ENCODE data around the gene HOXA10.

Gene HOXA10

DNA sequence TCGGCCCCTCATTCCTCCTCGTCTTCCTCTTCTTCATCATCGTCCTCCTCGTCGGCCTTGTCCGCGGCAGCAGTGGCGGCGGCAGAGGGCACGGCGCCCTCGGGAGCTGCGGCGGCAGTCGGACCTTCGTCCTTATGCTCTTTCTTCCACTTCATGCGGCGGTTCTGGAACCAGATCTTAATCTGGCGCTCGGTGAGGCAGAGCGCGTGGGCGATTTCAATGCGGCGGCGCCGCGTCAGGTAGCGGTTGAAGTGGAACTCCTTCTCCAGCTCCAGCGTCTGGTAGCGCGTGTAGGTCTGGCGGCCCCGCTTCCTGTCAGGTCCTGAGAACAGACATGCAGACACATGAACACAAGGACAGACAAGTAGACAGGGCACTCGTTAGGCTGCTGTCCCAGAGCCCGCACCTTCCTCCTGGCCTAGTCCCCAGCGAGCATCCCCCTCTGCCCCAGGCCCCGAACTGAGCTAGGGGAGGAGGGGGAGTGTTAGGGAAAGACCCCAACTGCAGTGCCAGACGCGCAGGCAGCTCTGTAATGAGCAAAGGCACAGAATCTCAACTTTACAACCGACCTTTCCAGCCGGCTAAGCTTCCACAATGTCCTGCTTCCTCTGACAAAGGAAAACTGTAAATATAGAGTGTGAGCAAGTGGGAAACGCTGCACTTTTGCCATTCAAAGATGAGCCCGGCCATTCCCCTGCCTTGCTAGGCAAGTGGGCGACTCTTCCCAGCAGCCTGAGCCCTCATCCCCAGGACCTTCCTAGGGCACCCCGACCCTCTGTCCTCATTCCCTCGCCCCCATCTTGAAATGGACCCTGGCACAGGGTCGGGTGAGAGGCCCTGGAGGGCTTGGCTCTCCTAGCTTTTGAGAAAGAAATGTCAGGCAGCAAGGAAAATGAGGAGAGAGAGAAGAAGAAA is 19.0 kb downstream of the HOXA10 start:
- FAIRE-seq = no peak

GRCh38 chr7:27154369-27154768 is 19.8 kb downstream of the HOXA10 start:
- FAIRE-seq = no peak

DNA sequence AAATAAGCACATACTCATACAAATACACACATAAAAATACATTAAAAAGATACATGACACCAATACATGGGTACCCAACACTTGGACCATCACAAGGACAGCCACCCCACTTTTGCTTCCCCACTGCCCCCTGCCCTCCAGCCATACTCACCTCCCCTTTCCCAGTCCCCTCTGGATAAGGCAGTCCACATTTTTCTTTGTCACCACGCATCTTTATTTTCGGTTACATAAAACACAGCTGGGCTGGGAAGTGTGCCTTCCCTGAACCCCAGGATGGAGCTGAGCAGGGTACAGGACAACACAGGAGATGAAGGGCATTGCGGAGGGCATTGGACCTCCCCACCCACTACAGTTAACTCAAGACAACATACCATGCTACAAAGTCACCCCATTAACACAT is 20.6 kb downstream of the HOXA10 start:
- no peak for FAIRE-seq

GRCh38 chr7:27152816-27153442 is 21.2 kb downstream of the HOXA10 start:
- no peak for FAIRE-seq

GRCh38 chr7:27151931-27152815 is 21.9 kb downstream of the HOXA10 start, which contains the start of gene HOXA3:
Gene HOXA3, minus strand, starts transcription at chr7:27152583. Its CDS starts 41,943 bp downstream, at chr7:27110640.
- FAIRE-seq = no peak

- FAIRE-seq = no peak
These were observed 22.7 kb downstream of the HOXA10 start for GRCh38 chr7:27151341-27151930.

- no peak for FAIRE-seq
These were observed 23.4 kb downstream of the HOXA10 start for GRCh38 chr7:27150568-27151340.

GRCh38 chr7:27149842-27150567 is 24.1 kb downstream of the HOXA10 start:
- no peak for FAIRE-seq

DNA sequence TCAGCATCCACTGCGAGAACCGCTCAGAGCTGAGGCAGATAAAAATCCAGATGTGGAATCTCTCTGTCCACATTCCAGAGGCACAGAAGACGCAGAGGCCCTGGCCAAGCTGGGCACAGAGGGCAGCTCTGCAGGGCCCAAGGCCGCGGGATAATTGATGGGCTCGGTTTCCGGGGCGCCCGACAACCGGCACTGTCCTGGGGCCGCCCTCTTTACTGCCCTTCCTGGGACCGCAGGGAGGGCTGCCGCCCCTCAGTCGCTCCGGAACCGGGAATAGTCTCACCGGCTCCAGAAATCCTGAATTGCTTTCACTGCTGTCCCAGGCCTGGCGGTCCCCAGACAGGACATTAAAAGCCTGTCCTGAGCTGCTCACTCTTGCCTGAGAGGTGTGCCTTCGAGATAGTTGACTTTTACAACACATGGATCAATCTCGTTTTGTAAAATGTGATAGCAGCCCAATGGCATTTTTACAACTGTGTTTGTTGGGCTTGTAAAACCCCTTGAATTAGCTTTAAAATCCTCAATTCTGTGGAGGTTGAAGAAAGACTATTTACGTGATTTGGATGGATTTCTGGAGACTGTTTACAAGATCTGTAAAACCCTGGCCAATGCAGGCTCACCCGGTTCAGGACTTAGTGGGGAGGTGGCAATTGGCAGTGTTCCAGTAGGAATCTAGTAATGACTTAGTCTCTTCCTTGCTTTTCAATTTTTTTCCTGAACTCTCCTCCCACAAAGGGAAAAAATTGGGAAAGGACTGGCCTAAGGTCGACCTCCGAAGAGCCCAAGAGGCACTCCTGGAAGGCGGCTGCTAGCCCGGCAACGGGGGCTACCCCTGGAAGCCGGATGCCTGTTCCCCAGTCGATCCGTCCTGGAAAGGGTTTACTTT is 25.1 kb downstream of the HOXA10 start:
- FAIRE-seq = no peak

- FAIRE-seq = no peak
These were observed 25.9 kb downstream of the HOXA10 start for GRCh38 chr7:27148031-27148755.

DNA sequence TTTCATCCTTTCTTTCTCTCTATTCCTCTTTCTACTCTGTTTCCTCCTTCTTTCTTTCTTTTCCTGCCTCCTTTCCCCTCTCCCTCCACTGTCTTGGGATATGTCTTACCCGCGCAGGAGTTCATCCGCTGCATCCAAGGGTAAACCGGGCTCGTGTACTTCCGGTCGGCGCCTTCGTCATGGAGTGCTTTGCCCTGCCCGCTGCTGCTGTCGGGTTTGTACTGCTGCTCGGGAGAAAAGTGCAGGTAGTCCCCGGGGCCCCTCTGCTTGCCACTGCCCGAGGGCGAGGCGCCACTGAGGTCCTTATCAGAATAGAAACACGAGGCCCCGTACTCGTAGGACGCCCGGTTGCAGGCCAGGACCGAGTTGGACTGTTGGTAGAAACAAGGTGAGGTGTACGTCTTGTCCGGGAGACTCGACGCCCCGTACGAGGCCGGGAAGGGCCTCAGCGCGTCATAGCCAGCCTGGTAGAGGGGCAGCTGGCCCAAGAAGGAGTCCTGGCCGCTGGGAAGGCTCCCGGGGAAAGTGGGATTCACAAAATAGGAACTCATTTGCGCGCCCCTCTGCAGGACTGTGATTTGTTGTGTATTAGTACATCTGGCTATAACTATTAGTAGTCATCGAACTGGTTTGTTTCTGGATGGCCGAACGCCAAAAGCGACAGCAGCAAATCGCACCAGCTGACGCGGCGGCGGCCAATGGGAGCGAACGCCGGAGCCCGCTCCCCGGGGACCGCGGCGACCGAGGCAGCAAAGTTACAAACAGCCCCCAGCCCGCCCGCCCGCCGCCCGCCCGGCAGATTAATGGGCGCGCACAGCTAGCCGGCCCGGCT is 26.7 kb downstream of the HOXA10 start, which contains the start of gene HOXA6:
HOXA6 (minus strand) TSS at position 576 of the 832 bp plus-strand sequence; CDS start at position 551, 25 bp downstream.
- no peak for FAIRE-seq

- no peak for FAIRE-seq
These were observed 27.5 kb downstream of the HOXA10 start for GRCh38 chr7:27146491-27147198.

DNA sequence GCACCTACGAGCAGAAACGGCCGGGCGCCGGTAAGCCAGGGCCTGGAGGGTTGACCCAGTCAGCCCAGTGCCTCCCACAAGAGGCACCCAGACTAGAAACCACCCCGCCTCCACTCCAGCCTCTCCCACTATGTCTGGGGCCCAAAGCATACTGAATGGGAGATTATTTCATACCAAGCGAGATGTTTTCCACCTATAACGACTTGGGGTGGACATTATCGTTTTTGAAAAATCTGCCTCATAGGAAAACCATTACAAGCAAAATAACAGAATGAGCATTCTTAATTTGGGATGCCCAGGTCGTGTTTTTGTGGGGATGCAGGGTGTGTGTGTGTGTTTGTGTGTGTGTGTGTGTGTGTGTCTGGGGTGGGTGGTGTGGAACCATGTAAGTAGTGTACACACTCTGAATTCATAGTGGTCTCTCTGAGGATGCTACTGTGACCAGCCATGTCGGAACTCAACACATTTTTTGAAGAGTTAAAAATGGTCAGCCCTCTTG is 28.2 kb downstream of the HOXA10 start:
- FAIRE-seq = no peak

DNA sequence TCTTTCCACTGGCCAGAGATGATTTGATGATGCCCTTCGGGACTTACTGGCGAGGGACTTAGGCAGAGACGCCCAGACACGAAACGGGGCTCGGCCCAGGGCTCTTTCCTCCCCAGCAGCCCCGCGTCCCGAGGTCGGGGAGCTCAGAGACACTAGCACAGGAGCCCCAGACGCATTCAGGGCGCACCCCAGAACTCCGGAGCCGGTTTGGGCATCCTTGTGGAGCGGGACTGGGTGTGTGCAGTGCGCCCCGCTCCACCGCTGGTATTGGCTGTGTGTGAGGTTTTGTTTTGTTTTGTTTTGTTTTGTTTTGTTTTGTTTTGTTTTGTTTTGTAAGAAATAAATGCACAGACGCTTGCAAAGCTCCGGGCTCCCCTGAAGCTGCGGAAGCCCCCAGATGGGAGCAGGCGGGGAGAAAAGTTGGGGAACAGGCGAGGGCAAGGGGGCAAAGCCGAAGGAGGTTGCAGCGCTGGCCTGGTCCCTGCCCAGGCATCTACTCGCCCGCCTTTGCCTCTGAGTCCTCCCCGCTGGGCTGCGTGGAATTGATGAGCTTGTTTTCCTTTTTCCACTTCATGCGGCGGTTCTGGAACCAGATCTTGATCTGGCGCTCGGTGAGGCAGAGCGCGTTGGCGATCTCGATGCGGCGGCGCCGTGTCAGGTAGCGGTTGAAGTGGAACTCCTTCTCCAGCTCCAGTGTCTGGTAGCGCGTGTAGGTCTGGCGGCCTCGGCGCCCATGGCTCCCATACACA is 28.8 kb downstream of the HOXA10 start:
- no peak for FAIRE-seq

GRCh38 chr7:27144781-27145164 is 29.3 kb downstream of the HOXA10 start:
- FAIRE-seq = no peak

GRCh38 chr7:27143950-27144780 is 30.0 kb downstream of the HOXA10 start:
- FAIRE-seq = no peak

Data from colon (tissue), 2 donors.